SK-N-SH (cell line): Measurements from ENCODE around the gene HNRNPC. TPM values are rescaled to one million over a fixed set of nuclear protein-coding genes. Genes with fewer than 3 reads are reported as not detected.

Source experiments
- CTCF ChIA-PET: fragments of 300-600, 350-600 bp; formaldehyde crosslinking; extraction: SDS; loops from one replicate; lab custom pipeline; 2021; lab: Yijun Ruan, JAX
- POLR2A ChIA-PET: fragments of 350-600 bp; sonication (Branson Sonifier 250); formaldehyde crosslinking; extraction: SDS; loops from one replicate; lab custom pipeline; 2020; ENCODE audit warnings: antibody characterized with exemption, inconsistent platforms; lab: Yijun Ruan, JAX
- DNase-seq: peaks from one replicate; pipeline ENCODE4 v3.0.0; 2012
- H2AFZ ChIP-seq: fragments of 200-600 bp; sonication (generic); 2 replicates; pipeline ENCODE4 v1.8.1; 2016; ENCODE audit warnings: antibody characterized with exemption, mild to moderate bottlenecking, low read depth
- H3F3A ChIP-seq: fragments of 200-600 bp; sonication (generic); replicated peaks from 2 replicates; pipeline ENCODE3; 2016; ENCODE audit warnings: antibody characterized with exemption, mild to moderate bottlenecking; ENCODE audit not compliant: insufficient read depth
- H3K27ac ChIP-seq, 2 experiments: fragments of 200-500 bp in 1 of 2; fragments of 200-600 bp in 1 of 2; sonication (Bioruptor generic) in 1 of 2; sonication (generic), shearing (Covaris generic) in 1 of 2; 2 replicates each; pipeline versions ENCODE4 v1.5.1 to v1.6.1; 2014 to 2016; ENCODE audit warnings: low read depth in 2 of 2, inconsistent platforms in 1 of 2, low read length in 1 of 2, mild to moderate bottlenecking in 1 of 2, mixed read lengths in 1 of 2
- H3K27me3 ChIP-seq: fragments of 200-600 bp; sonication (generic), shearing (Covaris generic); 2 replicates; pipeline ENCODE4 v1.6.1; 2016; ENCODE audit warnings: mixed run types; ENCODE audit not compliant: insufficient read depth
- H3K36me3 ChIP-seq, 2 experiments: fragments of 200-500 bp in 1 of 2; fragments of 200-600 bp in 1 of 2; sonication (Bioruptor generic) in 1 of 2; sonication (generic) in 1 of 2; replicated peaks in 1 of 2; 2 replicates each; pipeline versions ENCODE3 to v1.5.1; 2014 to 2016; ENCODE audit warnings: low read length in 1 of 2, mild to moderate bottlenecking in 1 of 2; ENCODE audit not compliant: insufficient read depth in 2 of 2, control insufficient read depth in 1 of 2
- H3K4me1 ChIP-seq, 2 experiments: fragments of 200-500 bp in 1 of 2; fragments of 200-600 bp in 1 of 2; sonication (Bioruptor generic) in 1 of 2; sonication (generic), shearing (Covaris generic) in 1 of 2; 2 replicates each; pipeline versions ENCODE4 v1.5.1 to v1.6.1; 2014 to 2016; ENCODE audit warnings: low read depth in 1 of 2, low read length in 1 of 2, mixed run types in 1 of 2; ENCODE audit not compliant: insufficient read depth in 2 of 2, control insufficient read depth in 1 of 2
- H3K4me2 ChIP-seq: fragments of 200-600 bp; sonication (generic), shearing (Covaris generic); 2 replicates; pipeline ENCODE4 v1.6.1; 2017; ENCODE audit warnings: mixed run types
- H3K4me3 ChIP-seq, 2 experiments: fragments of 200-500 bp in 1 of 2; fragments of 200-600 bp in 1 of 2; sonication (Bioruptor generic) in 1 of 2; sonication (generic), shearing (Covaris generic) in 1 of 2; 2 replicates each; pipeline versions ENCODE4 v1.5.1 to v1.8.1; 2014 to 2016; ENCODE audit warnings: low read depth in 2 of 2, inconsistent platforms in 1 of 2, low read length in 1 of 2, mild to moderate bottlenecking in 1 of 2, mixed read lengths in 1 of 2, moderate library complexity in 1 of 2
- H3K79me2 ChIP-seq: fragments of 200-600 bp; sonication (generic); 2 replicates; pipeline ENCODE4 v1.8.1; 2017; ENCODE audit warnings: mild to moderate bottlenecking; ENCODE audit not compliant: insufficient read depth
- H3K9ac ChIP-seq: fragments of 200-600 bp; sonication (generic); 2 replicates; pipeline ENCODE4 v1.6.1; 2017; ENCODE audit warnings: mixed run types
- H3K9me2 ChIP-seq: fragments of 200-600 bp; sonication (generic); 2 replicates; pipeline ENCODE4 v1.6.1; 2017; ENCODE audit warnings: mixed run types
- H3K9me3 ChIP-seq: fragments of 200-600 bp; sonication (generic); 2 replicates; pipeline ENCODE4 v1.6.1; 2017; ENCODE audit warnings: mixed run types, mild to moderate bottlenecking, moderate library complexity
- H4K20me1 ChIP-seq: fragments of 200-600 bp; sonication (generic); 2 replicates; pipeline ENCODE4 v1.6.1; 2017; ENCODE audit warnings: mild to moderate bottlenecking, mixed run types; ENCODE audit not compliant: insufficient read depth
- CHD2 ChIP-seq: fragments of 150-350 bp; IDR thresholded peaks from 2 replicates; pipeline ENCODE4 v1.6.1; 2018; ENCODE audit warnings: low read length; ENCODE audit not compliant: partially characterized antibody
- CTCF ChIP-seq: fragments of 200-600 bp; sonication (generic); IDR thresholded peaks from 2 replicates; pipeline ENCODE4 v1.6.1; 2017; ENCODE audit warnings: antibody characterized with exemption, mild to moderate bottlenecking, moderate library complexity
- ELF1 ChIP-seq: IDR thresholded peaks from 2 replicates; pipeline ENCODE4 v1.4.0; 2012
- FOXJ3 ChIP-seq: sonication (generic); formaldehyde crosslinking; IDR thresholded peaks from 2 replicates; pipeline ENCODE4 v1.5.1; 2020; ENCODE audit warnings: mild to moderate bottlenecking, missing genetic modification reagents
- MXI1 ChIP-seq: IDR thresholded peaks from 2 replicates; pipeline ENCODE4 v1.6.1; 2012; ENCODE audit warnings: mild to moderate bottlenecking, low read depth, low read length, improper control_type of control experiment
- NFIC ChIP-seq: IDR thresholded peaks from 2 replicates; pipeline ENCODE4 v1.4.0; 2012; ENCODE audit warnings: borderline replicate concordance
- NRF1 ChIP-seq: IDR thresholded peaks from 2 replicates; pipeline ENCODE4 v1.6.1; 2012; ENCODE audit warnings: low read depth, mild to moderate bottlenecking, low read length
- RAD21 ChIP-seq: IDR thresholded peaks from 2 replicates; pipeline ENCODE4 v1.6.1; 2012; ENCODE audit warnings: mild to moderate bottlenecking, low read length
- REST ChIP-seq: IDR thresholded peaks from 2 replicates; pipeline ENCODE4 v1.6.1; 2012; ENCODE audit warnings: mild to moderate bottlenecking, low read depth, low read length, moderate library complexity
- SMC3 ChIP-seq: IDR thresholded peaks from 2 replicates; pipeline ENCODE4 v1.6.1; 2012; ENCODE audit warnings: low read depth, low read length, improper control_type of control experiment
- YY1 ChIP-seq: IDR thresholded peaks from 2 replicates; pipeline ENCODE4 v1.4.0; 2012; ENCODE audit warnings: low read depth, mild to moderate bottlenecking
- WGBS: methylation state at CpG from one replicate; pipeline ENCODE4 v1.1.6; 2017; ENCODE audit warnings: low lambda C conversion rate; 5-methylcytosine and 5-hydroxymethylcytosine counted together
- polyA plus RNA-seq, 3 experiments: library from polyadenylated mRNA; depleted of rRNA; stranded (reverse); fragments of >200 nt; gene quantifications; 2 replicates each; pipeline ENCODE4 v1.2.3, GENCODE V29; 2012

The HNRNPC gene
- polyA plus RNA-seq, 1 of the 3 experiments (the other 2 are of a cell fraction) = 341 TPM

- H3K4me2 ChIP-seq = no peak overlapping the region
- no peaks in the 10 kb centered on the region for H3F3A ChIP-seq
- no peak overlapping the region for H3K27ac ChIP-seq
- no peak overlapping the region for H3K9ac ChIP-seq
- POLR2A ChIA-PET = no interaction called here
- H3K27me3 ChIP-seq = peaks cover 8% of the 10 kb centered on the region; the same call in 1 of the 2 replicates
- H4K20me1 ChIP-seq = no peaks in the 10 kb centered on the region
- no peaks in the 10 kb centered on the region for H3K9me2 ChIP-seq
- CTCF ChIA-PET = no interaction called here
- H3K4me3 ChIP-seq = no peak overlapping the region
- TF ChIP-seq CHD2 (no peak), MXI1 (no peak)
- H2AFZ ChIP-seq = no peak overlapping the region
- no peaks in the 10 kb centered on the region for H3K36me3 ChIP-seq
- DNase-seq = no peak
- 5% methylated on average over 2 of the region's 2 CpGs for whole genome bisulfite sequencing
- no peaks in the 10 kb centered on the region for H3K79me2 ChIP-seq
- no peaks in the 10 kb centered on the region for H3K4me1 ChIP-seq
- H3K9me3 ChIP-seq = no peaks in the 10 kb centered on the region
These were observed 98.1 kb downstream of the HNRNPC start for GRCh38 chr14:21171128-21171527.

GRCh38 chr14:21169573-21169972 lies 99.7 kb downstream of the HNRNPC start:
- no peak overlapping the region for H3K4me2 ChIP-seq
- no peak overlapping the region for H3K27ac ChIP-seq
- no peak overlapping the region for H3K4me3 ChIP-seq
- no peaks in the 10 kb centered on the region for H3K36me3 ChIP-seq
- H3K9me2 ChIP-seq = no peaks in the 10 kb centered on the region
- no peaks in the 10 kb centered on the region for H3K79me2 ChIP-seq
- no peak for DNase-seq
- ChIA-PET CTCF (no interaction called here), POLR2A (no interaction called here)
- no peaks in the 10 kb centered on the region for H4K20me1 ChIP-seq
- H3K27me3 ChIP-seq = peaks cover 8% of the 10 kb centered on the region; the same call in 1 of the 2 replicates
- H3K9me3 ChIP-seq = no peaks in the 10 kb centered on the region
- WGBS = 7% methylated on average over 3 of the region's 4 CpGs
- no peak for TF ChIP-seq RAD21
- no peak for TF ChIP-seq NFIC
- no peak for TF ChIP-seq CTCF
- no peak for TF ChIP-seq YY1
- TF ChIP-seq ELF1 = no peak
- TF ChIP-seq REST = no peak
- TF ChIP-seq NRF1 = no peak
- no peak for TF ChIP-seq FOXJ3
- no peak for TF ChIP-seq SMC3
- H3K9ac ChIP-seq = no peak overlapping the region
- no peaks in the 10 kb centered on the region for H3F3A ChIP-seq
- H3K4me1 ChIP-seq = no peaks in the 10 kb centered on the region
- no peak overlapping the region for H2AFZ ChIP-seq
